ENCODE data around the gene MIPOL1.

DNA sequence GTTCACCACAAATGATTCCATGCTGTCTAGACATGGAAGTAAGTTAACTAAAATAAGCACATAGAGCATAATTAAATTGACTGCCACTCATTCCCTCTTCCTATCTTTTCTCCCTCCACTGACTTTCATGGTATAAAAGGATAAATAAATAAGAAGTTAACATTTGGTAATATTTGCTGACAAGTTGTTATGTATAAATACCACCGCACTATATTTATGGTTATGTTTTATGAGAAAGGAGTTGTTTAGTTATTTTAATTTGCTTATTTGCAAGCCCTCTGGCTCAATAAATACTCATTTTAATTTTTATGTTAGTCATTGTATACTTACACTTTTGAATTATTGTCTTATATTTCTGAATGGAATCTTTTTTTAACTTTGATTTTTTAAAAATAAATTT lies 113.5 kb downstream of the MIPOL1 start:
- TF ChIP-seq POLR2A (IDR thresholded peaks at IDR 0.05) = no peak
- TF ChIP-seq, protein P1, sequence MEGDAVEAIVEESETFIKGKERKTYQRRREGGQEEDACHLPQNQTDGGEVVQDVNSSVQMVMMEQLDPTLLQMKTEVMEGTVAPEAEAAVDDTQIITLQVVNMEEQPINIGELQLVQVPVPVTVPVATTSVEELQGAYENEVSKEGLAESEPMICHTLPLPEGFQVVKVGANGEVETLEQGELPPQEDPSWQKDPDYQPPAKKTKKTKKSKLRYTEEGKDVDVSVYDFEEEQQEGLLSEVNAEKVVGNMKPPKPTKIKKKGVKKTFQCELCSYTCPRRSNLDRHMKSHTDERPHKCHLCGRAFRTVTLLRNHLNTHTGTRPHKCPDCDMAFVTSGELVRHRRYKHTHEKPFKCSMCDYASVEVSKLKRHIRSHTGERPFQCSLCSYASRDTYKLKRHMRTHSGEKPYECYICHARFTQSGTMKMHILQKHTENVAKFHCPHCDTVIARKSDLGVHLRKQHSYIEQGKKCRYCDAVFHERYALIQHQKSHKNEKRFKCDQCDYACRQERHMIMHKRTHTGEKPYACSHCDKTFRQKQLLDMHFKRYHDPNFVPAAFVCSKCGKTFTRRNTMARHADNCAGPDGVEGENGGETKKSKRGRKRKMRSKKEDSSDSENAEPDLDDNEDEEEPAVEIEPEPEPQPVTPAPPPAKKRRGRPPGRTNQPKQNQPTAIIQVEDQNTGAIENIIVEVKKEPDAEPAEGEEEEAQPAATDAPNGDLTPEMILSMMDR (IDR thresholded peaks at IDR 0.05) = no peak
